Suprapubic skin (tissue), 4 donors: ENCODE results near the gene LRRC61. TPM values are rescaled to one million over a fixed set of nuclear protein-coding genes. Genes with fewer than 3 reads are reported as not detected.
A peak's percentile ranks its signal among the peaks of the same experiment; 100 is the strongest.

Source experiments
- DNase-seq, 2 donors: peaks; one replicate each; pipeline ENCODE4 v3.0.0-alpha.2; 2019; ENCODE audit warnings: low spot score in 2 of 2
- H3K27ac ChIP-seq: fragments of 200-600 bp; sonication (generic); one replicate; pipeline ENCODE4 v1.5.1; 2019
- H3K27me3 ChIP-seq: fragments of 200-600 bp; sonication (generic); one replicate; pipeline ENCODE4 v1.5.1; 2019
- H3K36me3 ChIP-seq: fragments of 200-600 bp; sonication (generic); one replicate; pipeline ENCODE4 v1.5.1; 2019
- H3K4me1 ChIP-seq: fragments of 200-600 bp; sonication (generic); one replicate; pipeline ENCODE4 v1.5.1; 2019
- H3K4me3 ChIP-seq: fragments of 200-600 bp; sonication (generic); one replicate; pipeline ENCODE4 v1.5.1; 2019; ENCODE audit warnings: mild to moderate bottlenecking
- H3K9me3 ChIP-seq: fragments of 200-600 bp; sonication (generic); one replicate; pipeline ENCODE4 v1.5.1; 2019
- CTCF ChIP-seq, 2 donors: fragments of 200-600 bp in 1 of 2; fragments of 450-650 bp in 1 of 2; sonication (generic) in 1 of 2; IDR thresholded peaks; one replicate each; pipeline ENCODE4 v1.5.1; 2016 to 2019; ENCODE audit warnings: antibody characterized with exemption in 2 of 2, mild to moderate bottlenecking in 1 of 2, moderate library complexity in 1 of 2
- EP300 ChIP-seq: sonication (generic); formaldehyde crosslinking; IDR thresholded peaks from one replicate; pipeline ENCODE4 v1.6.1; 2017; ENCODE audit warnings: antibody characterized with exemption
- POLR2A ChIP-seq, 2 donors: fragments of 450-650 bp; IDR thresholded peaks; one replicate each; pipeline ENCODE4 v1.6.1; 2017; ENCODE audit warnings: antibody characterized with exemption in 2 of 2, mild to moderate bottlenecking in 2 of 2, moderate library complexity in 2 of 2
- POLR2AphosphoS5 ChIP-seq, 3 donors: sonication (generic); formaldehyde crosslinking; IDR thresholded peaks; one replicate each; pipeline ENCODE4 v1.6.1; 2017; ENCODE audit warnings: antibody characterized with exemption in 3 of 3
- WGBS: methylation state at CpG from one replicate; pipeline ENCODE4 v1.1.5; 2018; 5-methylcytosine and 5-hydroxymethylcytosine counted together
- total RNA-seq, 4 donors: library from RNA; depleted of rRNA; stranded (reverse); fragments of >200 nt; gene quantifications; one replicate each; pipeline ENCODE4 v1.1.0, GENCODE V29; 2016

LRRC61 gene
- total RNA-seq, 4 donors from 2014 or later, result 7.9 to 29.0 (median 22.5) TPM

GRCh38 chr7:150382123-150382843, 59.1 kb downstream of the LRRC61 start:
- TF ChIP-seq EP300 (no peak), CTCF (IDR thresholded peaks at IDR 0.05) (no peak), POLR2A (IDR thresholded peaks at IDR 0.05) (no peak), POLR2AphosphoS5 (IDR thresholded peaks at IDR 0.05) (no peak)
- Histone ChIP-seq H3K4me1 (peaks cover 45% of the 10 kb centered on the region), H3K36me3 (no peaks in the 10 kb centered on the region), H3K4me3 (no peak overlapping the region), H3K27me3 (no peaks in the 10 kb centered on the region), H3K27ac (no peak overlapping the region), H3K9me3 (no peaks in the 10 kb centered on the region)
- no peak for DNase-seq
- 64% methylated on average over 10 of the region's 20 CpGs for WGBS

- no peaks in the 10 kb centered on the region for H3K27me3 ChIP-seq
- no peak for DNase-seq
- H3K27ac ChIP-seq, result no peak overlapping the region
- no peaks in the 10 kb centered on the region for H3K9me3 ChIP-seq
- peaks cover 43% of the 10 kb centered on the region for H3K4me1 ChIP-seq
- WGBS, result 62% methylated on average over 4 of the region's 4 CpGs
- no peaks in the 10 kb centered on the region for H3K36me3 ChIP-seq
- TF ChIP-seq EP300, result no peak
- TF ChIP-seq POLR2AphosphoS5 (IDR thresholded peaks at IDR 0.05), result no peak
- TF ChIP-seq POLR2A (IDR thresholded peaks at IDR 0.05), result no peak
- no peak for TF ChIP-seq CTCF (IDR thresholded peaks at IDR 0.05)
- H3K4me3 ChIP-seq, result no peak overlapping the region
Observed at GRCh38 chr7:150382844-150383225, 59.7 kb downstream of the LRRC61 start.

- Histone ChIP-seq H3K4me1 (peaks cover 37% of the 10 kb centered on the region), H3K27me3 (no peaks in the 10 kb centered on the region), H3K4me3 (no peak overlapping the region), H3K36me3 (no peaks in the 10 kb centered on the region), H3K9me3 (no peaks in the 10 kb centered on the region), H3K27ac (peak overlapping the region; percentile 15)
- WGBS, result 68% methylated on average over 15 of the region's 22 CpGs
- peak in 1 of 2 donors; percentile 77 for DNase-seq
- no peak for TF ChIP-seq POLR2AphosphoS5 (IDR thresholded peaks at IDR 0.05)
- no peak for TF ChIP-seq POLR2A (IDR thresholded peaks at IDR 0.05)
- no peak for TF ChIP-seq CTCF (IDR thresholded peaks at IDR 0.05)
- no peak for TF ChIP-seq EP300
Observed at GRCh38 chr7:150383710-150384397, 60.7 kb downstream of the LRRC61 start.

GRCh38 chr7:150384406-150385301, 61.5 kb downstream of the LRRC61 start:
- Histone ChIP-seq H3K36me3 (no peaks in the 10 kb centered on the region), H3K9me3 (no peaks in the 10 kb centered on the region), H3K27me3 (no peaks in the 10 kb centered on the region), H3K4me3 (no peak overlapping the region), H3K4me1 (peaks cover 37% of the 10 kb centered on the region), H3K27ac (peak overlapping the region; percentile 15)
- 82% methylated on average over 15 of the region's 15 CpGs for WGBS
- no peak for TF ChIP-seq POLR2A (IDR thresholded peaks at IDR 0.05)
- no peak for TF ChIP-seq EP300
- TF ChIP-seq CTCF (IDR thresholded peaks at IDR 0.05), result no peak
- TF ChIP-seq POLR2AphosphoS5 (IDR thresholded peaks at IDR 0.05), result no peak
- peak in 1 of 2 donors; percentile 55 for DNase-seq
